ENCODE measurements around the gene ZBTB24.

The ZBTB24 gene

GRCh38 chr6:109498052-109498451 is 15.0 kb upstream of the ZBTB24 start:
- no peak for DNase-seq

GRCh38 chr6:109496036-109496772 is 13.2 kb upstream of the ZBTB24 start:
- DNase-seq, result no peak

GRCh38 chr6:109493865-109494264 is 10.8 kb upstream of the ZBTB24 start:
- no peak for DNase-seq

GRCh38 chr6:109491207-109491938 is 8.4 kb upstream of the ZBTB24 start:
- DNase-seq, result no peak

- DNase-seq, result no peak
These were observed 7.7 kb upstream of the ZBTB24 start for GRCh38 chr6:109490713-109491112.

- DNase-seq, result no peak
These were observed 5.0 kb upstream of the ZBTB24 start for GRCh38 chr6:109488001-109488400.

- DNase-seq, result no peak
These were observed 3.0 kb upstream of the ZBTB24 start for GRCh38 chr6:109486068-109486467.

- peak; percentile 6 for DNase-seq
These were observed 2.4 kb upstream of the ZBTB24 start for GRCh38 chr6:109485266-109485935.

GRCh38 chr6:109484122-109484521 is 1.1 kb upstream of the ZBTB24 start:
- no peak for DNase-seq

- DNase-seq, result no peak
These were observed 677 bp upstream of the ZBTB24 start for GRCh38 chr6:109483735-109484057.

- DNase-seq, result no peak
These were observed 2.0 kb downstream of the ZBTB24 start for GRCh38 chr6:109480993-109481480.

- DNase-seq, result no peak
These were observed 4.0 kb downstream of the ZBTB24 start for GRCh38 chr6:109478841-109479624.

- DNase-seq, result no peak
These were observed 4.7 kb downstream of the ZBTB24 start for GRCh38 chr6:109478222-109478805.

GRCh38 chr6:109477725-109478124 is 5.3 kb downstream of the ZBTB24 start:
- no peak for DNase-seq

- no peak for DNase-seq
These were observed 5.8 kb downstream of the ZBTB24 start for GRCh38 chr6:109477184-109477583.

- DNase-seq, result no peak
These were observed 7.4 kb downstream of the ZBTB24 start for GRCh38 chr6:109475625-109476024.

GRCh38 chr6:109474995-109475394 is 8.0 kb downstream of the ZBTB24 start:
- no peak for DNase-seq

GRCh38 chr6:109473120-109473519 is 9.9 kb downstream of the ZBTB24 start:
- DNase-seq, result no peak

GRCh38 chr6:109472132-109472995 is 10.7 kb downstream of the ZBTB24 start:
- DNase-seq, result no peak

- DNase-seq, result no peak
These were observed 11.8 kb downstream of the ZBTB24 start for GRCh38 chr6:109471105-109471810.

- no peak for DNase-seq
These were observed 13.3 kb downstream of the ZBTB24 start for GRCh38 chr6:109469591-109470189.

Data from NCI-H1694 (cell line).